HepG2 (cell line): ENCODE measurements around the gene TRIO. TPM values are rescaled to one million over a fixed set of nuclear protein-coding genes. Genes with fewer than 3 reads are reported as not detected.

ENCODE experiments used
- ARID2 ChIP-seq: sonication (generic); formaldehyde crosslinking; IDR thresholded peaks from 2 replicates; pipeline ENCODE4 v1.8.1; 2022; ENCODE audit warnings: mild to moderate bottlenecking, missing genetic modification reagents, borderline replicate concordance
- ATF5 ChIP-seq: sonication (generic); formaldehyde crosslinking; IDR thresholded peaks from 2 replicates; pipeline ENCODE4 v1.4.0; 2020; ENCODE audit warnings: mild to moderate bottlenecking, low read depth, missing genetic modification reagents
- CCDC6 ChIP-seq: sonication (generic); formaldehyde crosslinking; IDR thresholded peaks from 2 replicates; pipeline ENCODE4 v1.8.1; 2022; ENCODE audit warnings: mild to moderate bottlenecking, missing genetic modification reagents, moderate library complexity
- HBP1 ChIP-seq: IDR thresholded peaks from 2 replicates; pipeline ENCODE4 v1.6.1; 2016; ENCODE audit warnings: low read depth, control low read depth
- HIVEP1 ChIP-seq: sonication (generic); formaldehyde crosslinking; IDR thresholded peaks from 2 replicates; pipeline ENCODE4 v1.4.0; 2020; ENCODE audit warnings: mild to moderate bottlenecking, missing genetic modification reagents
- HOXA5 ChIP-seq: sonication (generic); formaldehyde crosslinking; IDR thresholded peaks from 2 replicates; pipeline ENCODE4 v1.4.0; 2020; ENCODE audit warnings: missing genetic modification reagents
- MAFK ChIP-seq, 2 experiments: IDR thresholded peaks in 1 of 2; conservative IDR thresholded peaks in 1 of 2; 2 replicates each; pipeline ENCODE4 v1.6.1; 2011; ENCODE audit warnings: improper control_type of control experiment in 2 of 2, low read length in 2 of 2
- NCOA1 ChIP-seq: sonication (generic); formaldehyde crosslinking; IDR thresholded peaks from 2 replicates; pipeline ENCODE4 v1.9.0; 2021; ENCODE audit warnings: missing genetic modification reagents
- PAF1 ChIP-seq: IDR thresholded peaks from 2 replicates; pipeline ENCODE4 v1.6.1; 2016; ENCODE audit warnings: missing genetic modification reagents, missing compliant biosample characterization
- PAWR ChIP-seq: sonication (generic); formaldehyde crosslinking; IDR thresholded peaks from 2 replicates; pipeline ENCODE4 v1.4.0; 2020; ENCODE audit warnings: missing genetic modification reagents, mild to moderate bottlenecking, borderline replicate concordance
- PHF20 ChIP-seq: sonication (generic); formaldehyde crosslinking; IDR thresholded peaks from 2 replicates; pipeline ENCODE4 v1.5.0; 2020; ENCODE audit warnings: mild to moderate bottlenecking, missing genetic modification reagents
- ZBTB14 ChIP-seq: sonication (generic); formaldehyde crosslinking; IDR thresholded peaks from 2 replicates; pipeline ENCODE4 v1.4.0; 2020; ENCODE audit warnings: missing genetic modification reagents
- ZBTB26 ChIP-seq: IDR thresholded peaks from 2 replicates; pipeline ENCODE4 v1.6.1; 2016; ENCODE audit warnings: missing compliant biosample characterization, missing genetic modification reagents, borderline replicate concordance
- ZBTB7B ChIP-seq: sonication (generic); formaldehyde crosslinking; IDR thresholded peaks from 2 replicates; pipeline ENCODE4 v1.4.0; 2020; ENCODE audit warnings: missing genetic modification reagents
- ZFYVE20 ChIP-seq: sonication (generic); formaldehyde crosslinking; IDR thresholded peaks from 2 replicates; pipeline ENCODE4 v1.8.0; 2023; ENCODE audit warnings: low read depth, mild to moderate bottlenecking, moderate library complexity, missing genetic modification reagents, borderline replicate concordance
- ZKSCAN1 ChIP-seq: fragments of 150-350 bp; IDR thresholded peaks from 2 replicates; pipeline ENCODE4 v1.6.1; 2014; ENCODE audit warnings: low read length
- ZNF264 ChIP-seq: sonication (generic); formaldehyde crosslinking; IDR thresholded peaks from 2 replicates; pipeline ENCODE4 v1.4.0; 2020; ENCODE audit warnings: missing genetic modification reagents
- ZNF281 ChIP-seq: sonication (generic); formaldehyde crosslinking; IDR thresholded peaks from 2 replicates; pipeline ENCODE4 v1.4.0; 2020; ENCODE audit warnings: missing genetic modification reagents, borderline replicate concordance
- ZNF570 ChIP-seq: sonication (generic); formaldehyde crosslinking; IDR thresholded peaks from 2 replicates; pipeline ENCODE4 v1.4.0; 2020; ENCODE audit warnings: mild to moderate bottlenecking, missing genetic modification reagents, borderline replicate concordance
- ZNF776 ChIP-seq: sonication (generic); formaldehyde crosslinking; IDR thresholded peaks from 2 replicates; pipeline ENCODE4 v1.4.0; 2020; ENCODE audit warnings: mild to moderate bottlenecking, missing genetic modification reagents
- ZNF781 ChIP-seq: sonication (generic); formaldehyde crosslinking; IDR thresholded peaks from 2 replicates; pipeline ENCODE4 v1.5.1; 2020; ENCODE audit warnings: borderline replicate concordance, mild to moderate bottlenecking, missing genetic modification reagents; ENCODE audit errors: not compliant biosample characterization
- polyA plus RNA-seq, 8 experiments: library from polyadenylated mRNA; depleted of rRNA in 3 of 8; stranded (reverse) in 7 of 8; unstranded in 1 of 8; fragments of >200 nt; fragmentation: Illumina TruSeq in 4 of 8; extraction: Trizol in 4 of 8; gene quantifications; 2 replicates each; pipeline versions ENCODE4 v1.2.1 to v1.2.3, GENCODE V29; 2011 to 2016; ENCODE audit warnings: low read depth in 4 of 8, missing spikeins in 1 of 8, mixed read lengths in 1 of 8; ENCODE audit not compliant: insufficient read depth in 1 of 8
- total RNA-seq, 5 experiments: library from RNA; depleted of rRNA; stranded (reverse); fragments of >200 nt; fragmentation: Illumina TruSeq; extraction: Trizol; gene quantifications; 2 replicates each; pipeline ENCODE4 v1.2.3, GENCODE V29; 2016; ENCODE audit warnings: low read depth in 1 of 5

TRIO gene
- total and polyA plus RNA-seq, 2 of the 13 experiments (the other 11 are each of a cell fraction or from before 2014, with no cell fraction given) = 45.2 to 45.9 TPM

GRCh38 chr5:14142202-14142826 is 828 bp upstream of the TRIO start (continued):
- TF ChIP-seq ZNF281 (CRISPR knock-in tag) = no peak
- no peak for TF ChIP-seq ZNF781 (CRISPR knock-in tag)
- TF ChIP-seq ZBTB14 (CRISPR knock-in tag) = no peak
- no peak for TF ChIP-seq ZBTB26
- no peak for TF ChIP-seq PHF20 (CRISPR knock-in tag)
- no peak for TF ChIP-seq PAF1
- TF ChIP-seq NCOA1 = no peak
- TF ChIP-seq ZNF264 (CRISPR knock-in tag) = no peak
- TF ChIP-seq ARID2 (CRISPR knock-in tag) = 0 out of 2 replicates have a peak, but pooled peaks have one; percentile 75
- TF ChIP-seq ZKSCAN1 = no peak
- TF ChIP-seq ATF5 (CRISPR knock-in tag) = no peak
- TF ChIP-seq HBP1 (CRISPR knock-in tag) = no peak
- TF ChIP-seq ZBTB7B = no peak
- TF ChIP-seq HIVEP1 (CRISPR knock-in tag) = no peak
- no peak for TF ChIP-seq ZFYVE20
- TF ChIP-seq HOXA5 (CRISPR knock-in tag) = no peak
- TF ChIP-seq ZNF570 = no peak
- no peak for TF ChIP-seq PAWR
- no peak for TF ChIP-seq MAFK (conservative IDR thresholded peaks at IDR 0.05 in 1 of 2, IDR thresholded peaks at IDR 0.05 in 1 of 2; ENCODE audit: low read length in 2 of 2)
- no peak for TF ChIP-seq ZNF776 (CRISPR knock-in tag)
- TF ChIP-seq CCDC6 (CRISPR knock-in tag) = no peak
